ENCODE data around the gene OR7D2. TPM values are rescaled to one million over a fixed set of nuclear protein-coding genes. Genes with fewer than 3 reads are reported as not detected.
"Not testable (repeated sequence)": the region's sequence is repeated elsewhere in the genome, so short reads cannot be mapped to it uniquely, and the experiment has no call there.

OR7D2 gene
- polyA plus RNA-seq (ENCODE audit: insufficient read depth in 1 of 5, insufficient read length in 5 of 5, low replicate concordance in 1 of 5): 1 to 10 TPM in 1 of 5 donors, under 1 TPM in 4; 0.05 to 2.0 (median 0.12) TPM
- long read RNA-seq, donor 1: 0 reads
- long read RNA-seq, donor 2: 0 reads
- long read RNA-seq, donor 3: 0 reads
- long read RNA-seq, donor 4: 0 reads
- long read RNA-seq, donor 5: 0 reads
- long read RNA-seq, donor 6, partial matches to known transcripts: 0 of 4 reads
- long read RNA-seq, donor 6, other reads (novel, unspliced or antisense): 0 of 4 reads
- long read RNA-seq, donor 7: 0 reads
- long read RNA-seq, donor 8: 0 reads

- DNase-seq: no peak
Measured at GRCh38 chr19:9178901-9179300, at the start of gene OR7D2. OR7D2 (plus strand) TSS chr19:9178979; CDS start chr19:9185782, 6,803 bp downstream.

GRCh38 chr19:9130965-9131364 is 47.8 kb upstream of the OR7D2 start:
- DNase-seq: no peak

- no peak for DNase-seq
Measured at GRCh38 chr19:9132422-9132821, 46.4 kb upstream of the OR7D2 start.

DNA sequence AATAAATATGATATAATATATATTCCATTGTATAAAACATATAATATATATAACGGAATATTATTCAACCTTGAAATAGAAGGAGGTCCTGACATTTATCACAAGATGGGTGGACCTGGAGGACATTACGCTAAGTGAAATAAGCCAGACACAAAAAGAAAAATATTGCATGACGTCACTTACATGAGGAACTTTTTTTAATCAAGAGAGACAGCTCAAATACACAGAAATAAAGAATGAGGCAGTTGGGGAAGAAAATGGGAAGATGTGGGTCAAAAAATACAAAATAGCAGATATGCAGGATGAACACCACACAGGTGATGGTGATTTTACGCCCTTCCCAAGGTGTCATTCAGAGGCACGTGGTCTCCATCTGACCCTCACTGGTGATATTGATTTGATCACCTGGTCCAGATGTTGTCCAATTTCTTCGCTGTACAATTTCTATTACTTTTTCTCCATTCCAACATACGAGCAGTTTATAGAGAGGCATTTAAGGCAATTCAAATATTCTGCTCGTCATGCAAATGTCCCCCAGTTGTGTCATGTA is 39.1 kb upstream of the OR7D2 start:
- DNase-seq: peak in 1 of 2 donors; percentile 14

DNA sequence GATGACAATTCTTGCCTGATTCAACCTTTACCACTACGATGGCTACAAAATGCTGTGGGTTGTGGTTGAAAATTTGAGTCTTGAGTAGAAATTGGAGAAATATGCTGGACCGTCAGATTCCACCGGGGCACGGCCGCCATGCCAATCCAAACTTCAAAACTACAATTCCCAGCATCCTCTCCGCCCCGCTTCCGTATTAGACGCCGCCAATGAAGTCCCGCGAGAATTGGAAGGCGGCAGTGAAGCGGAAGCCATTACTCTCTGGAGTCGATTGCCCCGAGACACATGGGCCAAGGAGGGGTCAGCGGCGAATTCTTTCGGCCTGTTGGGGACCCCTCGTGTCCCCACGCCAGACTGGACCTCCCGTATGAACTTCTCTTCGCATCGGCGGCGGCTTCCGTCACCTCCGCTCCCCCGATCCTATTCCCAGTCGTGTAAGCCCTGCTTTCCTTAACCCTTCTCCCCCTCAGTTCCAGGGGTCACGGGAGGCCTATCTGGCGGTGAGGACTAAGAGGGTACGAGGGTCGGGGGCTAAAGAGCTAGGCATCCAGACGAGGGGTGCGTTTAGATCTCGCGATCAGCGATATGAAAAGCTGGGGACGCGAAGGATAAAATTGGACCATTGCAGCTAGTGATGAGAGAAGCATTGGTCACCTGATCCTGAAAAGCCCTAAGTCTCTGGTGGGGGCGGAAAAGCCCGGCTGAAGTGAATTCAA is 38.5 kb upstream of the OR7D2 start, which contains the start of gene ZNF317:
Gene ZNF317, plus strand, starts transcription at position 239 of the 716 bp plus-strand sequence. CDS start 15,620 bp downstream, outside the sequence.
- DNase-seq: peak; percentile 90 to 91

DNA sequence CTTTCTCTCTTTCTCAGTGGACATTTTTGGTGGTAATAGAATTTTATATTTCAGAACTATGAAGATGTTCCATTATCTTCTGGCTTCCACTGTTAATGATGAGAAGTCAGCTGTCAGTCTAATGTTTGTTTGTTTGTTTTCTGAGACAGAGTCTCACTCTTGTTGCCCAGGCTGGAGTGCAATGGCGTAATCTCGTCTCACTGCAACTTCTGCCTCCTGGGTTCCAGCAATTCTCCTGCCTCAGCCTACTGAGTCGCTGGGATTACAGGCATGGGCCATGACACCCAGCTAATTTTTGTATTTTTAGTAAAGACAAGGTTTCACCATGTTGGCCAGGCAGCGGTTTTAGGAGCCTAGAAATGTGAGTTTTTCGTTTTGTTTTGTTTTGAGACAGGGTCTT is 33.9 kb upstream of the OR7D2 start:
- no peak for DNase-seq

- DNase-seq: no peak
Measured at GRCh38 chr19:9146882-9147281, 31.9 kb upstream of the OR7D2 start.

GRCh38 chr19:9148697-9149096 is 30.1 kb upstream of the OR7D2 start:
- DNase-seq: no peak

DNA sequence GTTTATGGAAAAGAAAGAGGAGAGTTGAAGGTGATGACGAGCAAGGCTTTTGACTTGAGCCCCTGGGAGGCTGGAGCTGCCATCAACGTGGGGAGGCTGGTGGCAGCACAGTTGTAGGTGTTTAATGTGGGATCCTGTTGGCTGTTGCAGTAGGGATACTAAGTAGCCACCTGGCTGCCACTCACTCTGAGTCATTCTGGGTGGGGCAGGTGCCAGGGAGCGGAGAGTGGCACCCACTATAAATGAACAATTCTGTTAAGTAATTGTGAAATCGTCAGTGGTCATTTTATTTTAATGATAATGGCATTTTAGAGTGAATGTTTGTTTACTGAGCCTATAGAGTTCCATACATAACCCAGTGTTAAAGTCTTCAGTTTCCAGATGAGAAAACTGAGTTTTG is 28.8 kb upstream of the OR7D2 start:
- DNase-seq: no peak

DNA sequence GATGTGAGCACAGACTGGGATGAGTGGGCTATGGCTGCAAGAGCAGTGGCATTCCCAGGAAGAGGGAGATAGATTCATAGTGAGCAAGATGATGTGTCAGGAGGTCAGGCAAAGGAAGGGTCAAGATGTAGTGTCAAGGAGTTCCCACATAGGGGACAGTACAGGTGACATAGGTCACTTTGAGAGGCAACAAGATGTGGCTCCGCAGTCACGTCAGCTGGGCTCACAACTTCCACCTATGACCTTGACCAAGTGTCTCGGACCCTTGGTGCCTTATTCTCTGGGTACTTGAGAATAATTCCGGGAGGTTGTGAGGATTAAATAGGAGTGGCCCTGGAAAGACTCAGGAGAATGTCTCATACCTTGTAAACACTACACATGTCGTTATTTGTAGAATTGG is 28.1 kb upstream of the OR7D2 start:
- DNase-seq: no peak

DNA sequence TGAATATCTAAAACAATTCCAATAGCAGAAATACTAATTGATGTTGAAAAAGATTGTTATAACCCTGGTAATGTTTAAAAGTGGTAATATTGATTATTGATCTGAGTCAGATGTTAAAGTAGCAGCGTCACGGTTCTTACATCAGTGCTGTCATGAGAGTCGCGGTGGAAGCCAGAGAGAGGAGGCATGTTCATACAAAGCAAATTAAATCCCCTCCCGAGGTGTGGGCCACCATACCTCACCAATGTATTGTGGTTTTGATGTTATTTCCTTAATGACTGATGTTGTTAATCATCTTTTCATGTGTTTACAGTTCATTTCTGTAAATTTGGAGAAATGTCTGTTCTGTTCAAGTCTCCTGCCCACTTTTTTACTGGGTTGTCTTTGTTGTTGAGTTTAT is 27.4 kb upstream of the OR7D2 start:
- no peak for DNase-seq

DNA sequence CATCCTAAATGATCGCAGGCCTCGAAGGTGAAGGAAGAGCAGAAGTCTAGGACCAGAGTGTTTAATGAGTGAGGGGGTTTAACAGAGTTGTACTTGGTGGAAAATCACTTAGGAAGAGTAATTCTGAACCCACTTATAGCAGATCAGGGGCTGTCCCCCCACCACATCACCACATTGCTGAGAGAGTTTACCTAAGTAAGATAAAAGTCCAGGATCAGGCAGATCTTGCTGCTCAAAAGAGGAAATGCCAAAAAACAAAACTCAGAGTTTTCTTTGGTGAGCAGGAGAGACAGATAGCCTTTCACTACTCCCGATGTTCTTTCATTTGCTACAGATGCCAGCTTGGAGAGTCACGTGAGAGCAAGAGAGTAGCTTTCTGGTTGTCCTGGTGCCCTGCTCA is 23.2 kb upstream of the OR7D2 start:
- DNase-seq: no peak

GRCh38 chr19:9156304-9156703 is 22.5 kb upstream of the OR7D2 start:
- no peak for DNase-seq

DNA sequence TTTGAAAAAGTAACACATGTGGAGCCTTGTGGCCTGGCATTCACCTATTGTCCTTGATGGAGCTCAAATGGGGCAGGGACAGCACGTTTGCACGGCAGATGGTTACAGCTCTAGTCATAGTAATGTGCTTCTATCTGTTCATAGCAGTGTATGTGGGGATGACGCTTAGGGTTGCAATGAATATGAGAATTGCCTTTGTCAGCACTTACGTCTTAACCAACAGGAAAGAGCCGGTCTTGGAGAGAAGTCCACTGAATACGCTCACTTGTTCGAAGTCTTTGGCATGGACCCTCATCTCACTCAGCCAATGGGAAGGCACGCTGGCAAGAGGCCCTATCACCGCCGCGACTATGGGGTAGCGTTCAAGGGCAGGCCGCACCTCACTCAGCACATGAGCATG is 18.9 kb upstream of the OR7D2 start:
- no peak for DNase-seq

DNA sequence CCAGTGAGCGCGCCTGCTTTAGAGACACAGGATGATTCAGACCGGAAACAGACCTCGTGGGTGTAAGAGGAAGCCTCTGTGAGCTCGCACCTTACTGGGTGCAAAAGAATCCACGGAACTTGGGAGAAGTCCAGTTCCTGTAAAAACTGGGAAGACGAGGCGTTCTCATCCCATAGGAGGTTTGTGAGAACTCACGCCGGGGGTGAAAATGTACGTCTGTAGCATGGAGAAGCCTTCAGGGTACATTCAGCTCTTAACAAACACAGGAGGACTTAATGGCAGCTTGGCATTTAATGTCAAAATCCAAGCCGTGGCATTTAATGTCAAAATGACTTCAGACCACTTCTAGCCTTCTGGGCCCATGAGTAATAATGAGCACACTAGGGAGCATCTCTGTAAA is 17.4 kb upstream of the OR7D2 start:
- DNase-seq: no peak

DNA sequence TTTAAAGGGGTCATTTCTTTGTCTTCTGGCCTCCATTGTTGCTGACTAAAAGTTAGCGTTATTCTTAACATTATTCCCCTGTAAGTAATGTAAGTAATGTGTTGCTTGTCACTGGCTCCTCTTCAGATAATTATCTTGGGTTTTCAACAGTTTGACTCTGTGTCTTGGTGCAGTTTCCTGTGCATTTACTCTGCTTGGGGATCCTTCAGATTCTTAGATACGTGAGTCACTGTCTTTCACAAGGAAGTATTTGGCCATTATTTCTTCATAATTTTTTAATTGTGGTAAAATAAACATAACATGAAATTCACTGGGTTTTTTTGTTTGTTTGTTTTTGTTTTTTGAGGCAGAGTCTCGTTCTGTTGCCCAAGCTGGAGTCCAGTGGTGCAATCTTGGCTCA is 13.5 kb upstream of the OR7D2 start:
- no peak for DNase-seq

DNA sequence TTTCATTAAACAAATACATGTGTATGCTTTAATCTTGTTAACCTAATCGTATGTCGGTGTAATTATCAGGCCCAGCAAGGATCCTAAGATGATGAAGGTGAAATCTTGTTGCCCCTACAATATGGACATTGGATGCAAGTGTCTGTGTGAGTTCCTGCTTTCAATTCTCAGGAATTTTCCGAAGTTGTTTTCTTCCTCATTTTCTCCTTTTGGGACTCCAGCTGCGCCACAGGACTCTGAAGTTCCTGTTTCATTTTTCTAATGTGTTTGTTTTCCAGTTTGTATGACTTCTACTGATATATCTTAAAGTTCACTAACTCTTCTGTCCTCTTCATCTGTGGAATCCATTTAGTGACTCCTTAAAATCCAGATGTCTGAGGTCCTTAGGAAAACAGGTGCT is 11.9 kb upstream of the OR7D2 start:
- no peak for DNase-seq

DNA sequence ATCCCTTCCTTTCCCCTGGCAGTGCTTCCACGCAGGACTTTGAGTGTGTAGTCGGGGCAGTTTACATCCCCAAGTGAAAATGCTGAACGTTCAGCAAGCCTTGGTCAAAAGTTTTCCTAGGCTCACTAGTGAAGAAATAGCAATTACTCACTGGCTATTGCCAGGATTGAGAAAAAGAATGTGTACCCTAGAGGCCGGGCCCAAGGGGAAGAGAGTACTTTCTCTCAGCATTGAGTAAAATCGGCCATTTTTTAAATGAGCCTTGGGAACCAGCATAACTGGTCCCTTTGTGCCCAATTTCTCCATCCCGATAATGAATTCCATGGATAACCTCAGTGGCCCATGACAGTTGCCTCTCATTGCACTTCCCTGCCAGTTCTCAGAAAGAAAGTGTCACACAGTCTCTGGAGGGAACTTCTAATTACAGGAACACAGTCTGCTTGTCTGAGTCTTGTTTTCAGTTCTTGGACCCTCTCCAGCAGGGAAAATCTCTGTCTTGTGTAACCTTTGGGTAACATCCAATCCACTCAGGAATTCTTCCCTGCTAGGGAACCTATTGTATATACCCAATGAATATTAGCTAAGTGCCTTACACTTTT is 7.3 kb upstream of the OR7D2 start:
- no peak for DNase-seq

GRCh38 chr19:9175326-9175725 is 3.5 kb upstream of the OR7D2 start:
- no peak for DNase-seq

DNA sequence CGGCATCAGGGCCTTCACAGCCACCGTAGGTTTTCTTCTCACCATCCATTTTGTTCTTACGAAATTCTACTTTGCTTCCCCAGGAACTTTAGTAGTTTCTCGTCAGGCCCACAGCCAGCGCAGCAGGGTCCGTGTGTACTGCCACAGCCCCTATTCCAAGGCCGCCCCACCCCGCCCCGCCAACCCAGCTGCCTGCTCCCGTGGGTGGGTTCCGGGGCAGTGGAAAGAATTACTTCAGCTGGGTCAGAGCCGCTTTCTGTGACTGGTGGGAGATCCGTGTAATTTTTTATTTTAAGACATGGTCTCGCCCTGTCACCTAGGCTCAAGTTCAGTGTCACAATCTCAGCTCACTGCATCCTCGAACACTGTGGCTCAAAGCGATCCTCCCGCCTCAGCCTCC is 4.2 kb downstream of the OR7D2 start:
- DNase-seq: no peak

- no peak for DNase-seq
Measured at GRCh38 chr19:9187191-9187590, 8.4 kb downstream of the OR7D2 start.

GRCh38 chr19:9189535-9189934 is 10.8 kb downstream of the OR7D2 start:
- no peak for DNase-seq

- DNase-seq: not testable (repeated sequence)
Measured at GRCh38 chr19:9198044-9198443, 19.3 kb downstream of the OR7D2 start.

Data from right lung (tissue), 10 donors.